Stomach (tissue), 4 donors: ENCODE results near the gene PITPNC1.

Source experiments
- EP300 ChIP-seq: sonication (generic); formaldehyde crosslinking; IDR thresholded peaks from one replicate; pipeline ENCODE4 v1.6.1; 2017; ENCODE audit warnings: antibody characterized with exemption
- POLR2A ChIP-seq, 4 donors: fragments of 450-650 bp; IDR thresholded peaks; one replicate each; pipeline ENCODE4 v1.6.1; 2016; ENCODE audit warnings: antibody characterized with exemption in 4 of 4, control low read depth in 2 of 4, mild to moderate bottlenecking in 1 of 4, moderate library complexity in 1 of 4
- POLR2AphosphoS5 ChIP-seq, 3 donors: sonication (generic); formaldehyde crosslinking; IDR thresholded peaks; one replicate each; pipeline ENCODE4 v1.6.1; 2016; ENCODE audit warnings: antibody characterized with exemption in 3 of 3
- TF ChIP-seq, protein P1 (sequence below), 7 experiments: fragments of 450-650 bp in 4 of 7; fragments of 200-600 bp in 3 of 7; sonication (generic) in 3 of 7; IDR thresholded peaks; one replicate each; pipeline ENCODE4 v1.5.1; 2016 to 2019; ENCODE audit warnings: antibody characterized with exemption in 7 of 7, control low read depth in 2 of 7, mild to moderate bottlenecking in 1 of 7

DNA sequence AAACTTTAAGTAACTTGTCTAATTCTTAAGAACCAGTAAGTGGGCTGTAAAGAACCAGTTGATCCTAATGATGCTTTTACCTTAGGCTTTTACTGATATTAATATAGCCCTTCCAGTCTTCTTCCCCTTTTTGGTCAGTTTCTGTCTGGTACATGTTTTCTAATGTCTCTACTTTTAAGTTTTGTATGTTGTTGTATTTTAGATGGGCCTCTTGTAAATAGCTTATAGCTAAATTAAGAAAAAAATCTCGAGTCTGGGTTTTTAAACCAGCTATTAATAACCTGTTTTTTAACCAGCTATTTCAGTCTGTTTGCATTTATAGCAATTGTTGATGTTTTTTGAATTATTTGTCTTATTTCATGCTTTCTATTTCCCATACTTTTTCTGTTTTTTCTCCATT is 79.0 kb downstream of the PITPNC1 start:
- TF ChIP-seq POLR2AphosphoS5 (IDR thresholded peaks at IDR 0.05) (no peak), EP300 (no peak), POLR2A (IDR thresholded peaks at IDR 0.05) (no peak)
- TF ChIP-seq, protein P1, sequence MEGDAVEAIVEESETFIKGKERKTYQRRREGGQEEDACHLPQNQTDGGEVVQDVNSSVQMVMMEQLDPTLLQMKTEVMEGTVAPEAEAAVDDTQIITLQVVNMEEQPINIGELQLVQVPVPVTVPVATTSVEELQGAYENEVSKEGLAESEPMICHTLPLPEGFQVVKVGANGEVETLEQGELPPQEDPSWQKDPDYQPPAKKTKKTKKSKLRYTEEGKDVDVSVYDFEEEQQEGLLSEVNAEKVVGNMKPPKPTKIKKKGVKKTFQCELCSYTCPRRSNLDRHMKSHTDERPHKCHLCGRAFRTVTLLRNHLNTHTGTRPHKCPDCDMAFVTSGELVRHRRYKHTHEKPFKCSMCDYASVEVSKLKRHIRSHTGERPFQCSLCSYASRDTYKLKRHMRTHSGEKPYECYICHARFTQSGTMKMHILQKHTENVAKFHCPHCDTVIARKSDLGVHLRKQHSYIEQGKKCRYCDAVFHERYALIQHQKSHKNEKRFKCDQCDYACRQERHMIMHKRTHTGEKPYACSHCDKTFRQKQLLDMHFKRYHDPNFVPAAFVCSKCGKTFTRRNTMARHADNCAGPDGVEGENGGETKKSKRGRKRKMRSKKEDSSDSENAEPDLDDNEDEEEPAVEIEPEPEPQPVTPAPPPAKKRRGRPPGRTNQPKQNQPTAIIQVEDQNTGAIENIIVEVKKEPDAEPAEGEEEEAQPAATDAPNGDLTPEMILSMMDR (IDR thresholded peaks at IDR 0.05), result no peak
